Lower leg skin (tissue), 3 donors: ENCODE data around the gene ABCC9.

Experiments used
- CTCF ChIP-seq, 3 donors: fragments of 450-650 bp; IDR thresholded peaks; one replicate each; pipeline ENCODE4 v1.5.1; 2016; ENCODE audit warnings: antibody characterized with exemption in 3 of 3, mild to moderate bottlenecking in 3 of 3, moderate library complexity in 2 of 3
- POLR2A ChIP-seq, 2 donors: fragments of 450-650 bp; IDR thresholded peaks; one replicate each; pipeline ENCODE4 v1.6.1; 2016 to 2017; ENCODE audit warnings: antibody characterized with exemption in 2 of 2, mild to moderate bottlenecking in 1 of 2, moderate library complexity in 1 of 2

- TF ChIP-seq CTCF (IDR thresholded peaks at IDR 0.05) = no peak
- no peak for TF ChIP-seq POLR2A (IDR thresholded peaks at IDR 0.05)
Measured at GRCh38 chr12:21797539-21797938, 143.7 kb downstream of the ABCC9 start.
